K562 (cell line): Measurements from ENCODE around the gene GJD4. TPM values are rescaled to one million over a fixed set of nuclear protein-coding genes. Genes with fewer than 3 reads are reported as not detected.

Experiments used
- CXXC5 ChIP-seq: fragments of 250-450 bp; sonication (Bioruptor Pico); IDR thresholded peaks from 2 replicates; pipeline ENCODE4 v1.8.0; 2022; ENCODE audit warnings: inconsistent platforms, mild to moderate bottlenecking, moderate library complexity
- DIDO1 ChIP-seq: fragments of 450-650 bp; IDR thresholded peaks from 2 replicates; pipeline ENCODE4 v1.6.1; 2016; ENCODE audit warnings: low read depth, missing biosample characterization, missing genetic modification characterization
- E2F3 ChIP-seq: fragments of 250-450 bp; sonication (Bioruptor Pico); IDR thresholded peaks from 2 replicates; pipeline ENCODE4 v1.4.0; 2020; ENCODE audit warnings: mild to moderate bottlenecking
- EGR1 ChIP-seq: fragments of 450-650 bp; conservative IDR thresholded peaks from 2 replicates; pipeline ENCODE4 v1.6.1; 2017; ENCODE audit warnings: mild to moderate bottlenecking
- FOXP1 ChIP-seq: sonication (generic); formaldehyde crosslinking; IDR thresholded peaks from 2 replicates; pipeline ENCODE4 v1.8.0; 2022; ENCODE audit warnings: mild to moderate bottlenecking, missing genetic modification reagents
- HCFC1 ChIP-seq: IDR thresholded peaks from 2 replicates; pipeline ENCODE4 v1.6.1; 2012; ENCODE audit warnings: low read depth, low read length, improper control_type of control experiment
- HMGN3 ChIP-seq: IDR thresholded peaks from 2 replicates; pipeline ENCODE4 v1.6.1; 2011; ENCODE audit warnings: borderline replicate concordance, low read depth, mild to moderate bottlenecking, mixed read lengths, low read length; ENCODE audit not compliant: insufficient read length; ENCODE audit errors: extremely low read depth
- HNRNPLL ChIP-seq: fragments of 200-400 bp; formaldehyde crosslinking; IDR thresholded peaks from 2 replicates; pipeline ENCODE4 v1.6.1; 2017; ENCODE audit warnings: low read length, low read depth, mild to moderate bottlenecking; ENCODE audit not compliant: poor library complexity, severe bottlenecking
- L3MBTL2 ChIP-seq: fragments of 450-650 bp; IDR thresholded peaks from 2 replicates; pipeline ENCODE4 v1.6.1; 2016; ENCODE audit warnings: mild to moderate bottlenecking, moderate library complexity
- NR2C2 ChIP-seq, 2 experiments: fragments of 200-800 bp in 1 of 2; sonication (Bioruptor generic) in 1 of 2; sonication (generic) in 1 of 2; formaldehyde crosslinking in 1 of 2; IDR thresholded peaks; 2 replicates each; pipeline versions ENCODE4 v1.6.1 to v1.8.0; 2016 to 2022; ENCODE audit warnings: mild to moderate bottlenecking in 1 of 2, missing compliant biosample characterization in 1 of 2, missing genetic modification characterization in 1 of 2, missing genetic modification reagents in 1 of 2
- RNF2 ChIP-seq: sonication (generic); IDR thresholded peaks from 2 replicates; pipeline ENCODE4 v1.6.1; 2016
- UBTF ChIP-seq, 2 experiments: IDR thresholded peaks; 2 replicates each; pipeline ENCODE4 v1.6.1; 2012; ENCODE audit warnings: improper control_type of control experiment in 2 of 2, low read depth in 2 of 2, low read length in 2 of 2, borderline replicate concordance in 1 of 2
- polyA plus RNA-seq, 8 experiments: library from polyadenylated mRNA; depleted of rRNA in 4 of 8; stranded (reverse) in 5 of 8; unstranded in 3 of 8; fragments of >200 nt; fragmentation: Nextera tagmentation in 2 of 8; fragmentation: Illumina TruSeq in 1 of 8; extraction: Ambion mirVana in 2 of 8; extraction: Trizol in 1 of 8; gene quantifications; 2 replicates each; pipeline versions ENCODE4 v1.2.1 to v1.2.3, GENCODE V29; 2011 to 2014; ENCODE audit warnings: inconsistent platforms in 1 of 8, missing spikeins in 1 of 8
- total RNA-seq, 7 experiments: library from RNA; depleted of rRNA in 6 of 7; stranded (reverse); fragments of >200 nt in 6 of 7; fragmentation: Illumina TruSeq in 2 of 7; extraction: Trizol in 2 of 7; gene quantifications; 2 replicates each; pipeline versions ENCODE4 v1.2.1 to v1.2.3, GENCODE V29; 2011 to 2021; ENCODE audit warnings: low replicate concordance in 1 of 7
- TF ChIP-seq, protein P1 (sequence below): fragments of 250-450 bp; sonication (Bioruptor Pico); IDR thresholded peaks from 2 replicates; pipeline ENCODE4 v1.4.0; 2020; ENCODE audit warnings: mild to moderate bottlenecking

The GJD4 gene
- total and polyA plus RNA-seq, 9 of the 15 experiments (the other 6 are each of a cell fraction or from before 2014, with no cell fraction given) = not detected

DNA sequence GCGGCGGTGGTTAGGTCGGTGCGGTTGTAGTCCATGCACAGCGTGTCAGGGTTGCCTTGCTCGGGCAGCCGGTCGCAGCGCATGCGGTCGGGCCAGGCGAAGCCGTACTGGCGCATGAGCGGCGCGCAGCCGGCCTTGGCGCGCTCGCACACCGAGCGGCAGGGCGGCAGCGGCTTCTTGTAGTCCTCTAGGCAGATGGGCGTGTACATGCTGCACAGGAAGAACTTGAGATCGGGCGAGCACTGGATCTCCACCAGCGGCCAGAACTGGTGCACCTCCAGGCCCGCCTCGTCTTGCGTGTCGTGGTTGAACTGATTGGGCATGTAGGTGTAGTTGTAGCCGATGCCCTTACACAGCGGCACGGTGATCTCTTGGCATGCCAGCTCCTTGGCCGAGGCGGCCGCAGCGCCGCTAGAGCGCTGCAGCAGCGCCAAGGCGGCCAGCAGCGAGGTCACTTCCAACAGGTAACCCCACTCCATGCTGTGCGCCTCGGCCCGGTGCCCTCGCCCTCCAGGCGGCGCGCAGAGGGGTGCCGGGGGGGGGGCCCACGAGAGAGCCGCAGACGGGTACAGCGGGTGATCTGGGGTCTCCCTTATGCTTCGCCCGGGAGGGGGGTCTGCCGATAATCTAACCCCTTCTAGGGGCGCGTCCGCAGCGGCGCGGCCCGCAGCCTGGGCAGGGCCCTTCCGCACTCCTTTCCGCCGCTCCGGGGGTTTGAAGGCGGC, 36.0 kb downstream of the GJD4 start (continued):
- TF ChIP-seq, protein P1, sequence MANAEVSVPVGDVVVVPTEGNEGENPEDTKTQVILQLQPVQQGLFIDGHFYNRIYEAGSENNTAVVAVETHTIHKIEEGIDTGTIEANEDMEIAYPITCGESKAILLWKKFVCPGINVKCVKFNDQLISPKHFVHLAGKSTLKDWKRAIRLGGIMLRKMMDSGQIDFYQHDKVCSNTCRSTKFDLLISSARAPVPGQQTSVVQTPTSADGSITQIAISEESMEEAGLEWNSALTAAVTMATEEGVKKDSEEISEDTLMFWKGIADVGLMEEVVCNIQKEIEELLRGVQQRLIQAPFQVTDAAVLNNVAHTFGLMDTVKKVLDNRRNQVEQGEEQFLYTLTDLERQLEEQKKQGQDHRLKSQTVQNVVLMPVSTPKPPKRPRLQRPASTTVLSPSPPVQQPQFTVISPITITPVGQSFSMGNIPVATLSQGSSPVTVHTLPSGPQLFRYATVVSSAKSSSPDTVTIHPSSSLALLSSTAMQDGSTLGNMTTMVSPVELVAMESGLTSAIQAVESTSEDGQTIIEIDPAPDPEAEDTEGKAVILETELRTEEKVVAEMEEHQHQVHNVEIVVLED = no peak
- peak; percentile 26 for TF ChIP-seq HMGN3
- no peak for TF ChIP-seq HNRNPLL
- peak in 1 of 2 experiments; percentile 69; a peak in 1 of 4 replicates for TF ChIP-seq UBTF (IDR thresholded peaks at IDR 0.05; ENCODE audit: borderline replicate concordance in 1 of 2, low read depth in 2 of 2, low read length in 2 of 2)
- no peak for TF ChIP-seq FOXP1 (CRISPR knock-in tag)
- TF ChIP-seq DIDO1 (tag) = no peak
- TF ChIP-seq NR2C2 (CRISPR knock-in tag; IDR thresholded peaks at IDR 0.05) = no peak
- no peak for TF ChIP-seq NR2C2 (tag; IDR thresholded peaks at IDR 0.05)
- peak; percentile 92 for TF ChIP-seq L3MBTL2
- peak; percentile 64; the same call in 1 of the 2 replicates for TF ChIP-seq CXXC5
- TF ChIP-seq EGR1 = no peak
- 0 out of 2 replicates have a peak, but pooled peaks have one; percentile 39 for TF ChIP-seq RNF2
- no peak for TF ChIP-seq E2F3
- no peak for TF ChIP-seq HCFC1
